ENCODE data around the gene TMEM41A.
"Not testable (repeated sequence)": the region's sequence is repeated elsewhere in the genome, so short reads cannot be mapped to it uniquely, and the experiment has no call there.

Gene TMEM41A

GRCh38 chr3:185486394-185486793, 12.4 kb downstream of the TMEM41A start:
- no peak for DNase-seq

GRCh38 chr3:185484296-185484695, 14.5 kb downstream of the TMEM41A start:
- DNase-seq, result no peak

GRCh38 chr3:185479373-185479945, 19.4 kb downstream of the TMEM41A start:
- no peak for DNase-seq

- no peak for DNase-seq
Measured at GRCh38 chr3:185477316-185477715, 21.5 kb downstream of the TMEM41A start.

- DNase-seq, result not testable (repeated sequence)
Measured at GRCh38 chr3:185474922-185475321, 23.9 kb downstream of the TMEM41A start.

- no peak for DNase-seq
Measured at GRCh38 chr3:185473290-185473815, 25.5 kb downstream of the TMEM41A start.

DNA sequence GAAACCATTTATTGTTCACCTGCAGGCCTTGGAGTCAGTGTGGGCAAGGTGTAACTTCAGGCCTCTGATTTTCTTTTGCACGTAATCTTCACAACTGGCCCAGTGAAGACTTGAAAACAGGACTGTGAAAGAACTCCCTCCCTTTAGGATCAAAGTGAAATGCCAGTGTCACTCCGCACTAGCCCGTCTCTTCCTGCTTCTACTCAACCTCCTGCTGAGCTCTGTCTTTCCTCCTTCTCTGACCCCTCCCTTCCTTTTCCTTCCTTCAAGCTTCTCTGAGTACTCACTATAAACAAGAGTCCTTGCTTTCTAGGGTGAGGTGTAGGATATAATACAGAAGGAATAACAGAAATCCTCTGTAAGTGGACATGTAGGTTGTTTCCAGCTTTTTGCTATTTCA, 28.5 kb downstream of the TMEM41A start:
- no peak for DNase-seq

GRCh38 chr3:185469542-185469941, 29.3 kb downstream of the TMEM41A start:
- no peak for DNase-seq

- DNase-seq, result not testable (repeated sequence)
Measured at GRCh38 chr3:185466123-185466522, 32.7 kb downstream of the TMEM41A start.

GRCh38 chr3:185465471-185465870, 33.4 kb downstream of the TMEM41A start:
- no peak for DNase-seq

DNA sequence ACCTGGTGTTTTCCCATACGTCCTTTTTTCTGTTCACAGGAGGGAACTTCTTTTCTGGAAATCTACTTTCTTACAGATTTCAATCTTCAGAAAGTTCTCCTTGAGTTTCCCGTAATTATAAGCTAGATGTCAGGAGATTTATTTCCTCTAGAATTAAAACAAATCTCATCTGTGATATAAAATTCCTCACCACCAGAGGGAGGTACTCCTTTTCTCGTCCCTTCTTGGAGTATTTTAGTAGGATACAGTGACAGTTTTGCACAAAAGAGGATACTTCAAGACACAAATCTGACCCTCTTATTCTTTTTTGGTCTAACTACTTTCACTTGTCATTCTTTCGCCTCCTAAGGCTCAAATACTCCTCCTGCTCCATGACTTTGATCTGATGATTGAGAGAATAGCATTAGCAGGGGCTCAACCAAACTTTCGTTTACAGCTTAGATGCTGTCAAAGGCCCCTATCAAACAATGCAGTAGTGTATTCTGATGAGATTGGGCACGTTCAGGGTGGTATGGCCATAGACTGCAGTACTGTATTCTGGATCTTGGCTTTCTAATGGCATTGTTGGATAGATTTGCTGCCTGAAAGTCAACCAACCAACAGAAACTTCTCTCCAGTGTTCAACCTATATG, 38.0 kb downstream of the TMEM41A start:
- no peak for DNase-seq

- DNase-seq, result no peak
Measured at GRCh38 chr3:185460309-185460708, 38.5 kb downstream of the TMEM41A start.

- DNase-seq, result no peak
Measured at GRCh38 chr3:185457376-185457775, 41.5 kb downstream of the TMEM41A start.

- DNase-seq, result not testable (repeated sequence)
Measured at GRCh38 chr3:185451432-185451831, 47.4 kb downstream of the TMEM41A start.

DNA sequence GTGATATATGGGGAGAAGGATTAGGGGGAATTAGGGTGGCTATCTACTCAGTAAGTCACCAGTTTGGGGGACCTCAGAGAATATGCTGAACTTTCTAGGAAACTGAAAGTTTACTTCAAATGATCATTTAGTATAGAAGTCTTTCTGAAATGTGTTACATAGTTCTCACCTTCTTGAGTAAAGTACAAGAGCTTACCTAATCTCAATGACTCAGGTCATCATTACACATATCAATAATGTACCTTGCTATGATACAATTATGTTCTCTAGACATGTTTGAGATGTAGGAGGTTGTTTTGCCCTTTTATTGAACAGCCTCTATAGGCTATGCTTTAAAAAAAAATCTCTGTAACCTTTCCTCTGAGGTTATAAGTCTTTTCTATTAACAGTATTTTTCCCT, 50.7 kb downstream of the TMEM41A start:
- DNase-seq, result no peak

- no peak for DNase-seq
Measured at GRCh38 chr3:185444329-185444728, 54.5 kb downstream of the TMEM41A start.

GRCh38 chr3:185442031-185442430, 56.8 kb downstream of the TMEM41A start:
- no peak for DNase-seq

DNA sequence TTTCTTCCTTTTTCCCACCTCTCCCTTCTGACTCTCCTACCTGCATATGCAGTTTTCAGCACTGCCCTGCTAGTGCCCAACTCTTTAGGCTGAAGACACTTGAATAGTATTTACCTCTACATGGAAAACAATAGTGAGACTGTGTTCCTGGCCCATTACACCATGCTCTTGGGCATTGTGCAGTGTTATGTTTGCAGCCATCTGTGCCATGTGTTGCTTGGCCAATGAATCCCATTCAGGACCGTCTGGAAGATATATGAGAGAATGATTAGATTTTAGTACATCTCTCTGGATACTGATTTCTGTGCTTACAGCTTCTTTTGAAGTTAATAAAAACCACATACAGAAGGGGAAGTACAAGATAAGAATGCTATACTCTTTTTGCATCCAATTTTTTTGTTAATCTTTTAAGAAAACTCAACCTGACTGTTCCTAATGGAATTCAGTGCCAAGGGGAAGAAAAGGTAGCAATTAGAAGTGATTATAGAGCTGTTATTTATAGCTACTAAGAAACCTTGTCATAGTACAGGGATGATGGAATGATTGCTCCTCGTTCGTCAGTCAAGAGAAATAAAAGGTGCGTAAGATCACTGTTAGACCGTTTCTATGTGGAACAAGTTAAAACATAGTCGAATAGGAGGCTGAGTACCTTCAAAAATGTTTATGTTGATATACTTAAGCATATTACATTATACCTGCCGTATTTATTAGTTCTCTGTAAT, 58.9 kb downstream of the TMEM41A start:
- no peak for DNase-seq
